Effector memory CD4-positive, alpha-beta T cell (primary cell): Measurements from ENCODE around the gene ATP11C.

ENCODE experiments used
- DNase-seq, 3 donors: peaks; one replicate each; pipeline ENCODE4 v3.0.0-alpha.2; 2020
- H3K27ac ChIP-seq: 2 replicates; pipeline ENCODE4 v1.7.0; 2013; ENCODE audit warnings: mild to moderate bottlenecking, low read length, moderate library complexity; ENCODE audit not compliant: insufficient read depth, poor library complexity, severe bottlenecking
- H3K27me3 ChIP-seq: replicated peaks from 2 replicates; pipeline ENCODE4 v1.7.0; 2013; ENCODE audit warnings: mild to moderate bottlenecking, low read length; ENCODE audit not compliant: insufficient read depth, control insufficient read depth, poor library complexity, severe bottlenecking
- H3K36me3 ChIP-seq: 2 replicates; pipeline ENCODE4 v1.7.0; 2013; ENCODE audit warnings: mild to moderate bottlenecking, low read length, moderate library complexity; ENCODE audit not compliant: control insufficient read depth, insufficient read depth
- H3K4me1 ChIP-seq: 2 replicates; pipeline ENCODE4 v1.7.0; 2013; ENCODE audit warnings: low read length, mild to moderate bottlenecking; ENCODE audit not compliant: control insufficient read depth, insufficient read depth, poor library complexity, severe bottlenecking
- H3K4me3 ChIP-seq: 2 replicates; pipeline ENCODE4 v1.7.0; 2013; ENCODE audit warnings: low read length, low read depth, mild to moderate bottlenecking; ENCODE audit not compliant: insufficient read depth, poor library complexity, severe bottlenecking
- H3K9me3 ChIP-seq: 2 replicates; pipeline ENCODE4 v1.7.0; 2013; ENCODE audit warnings: mild to moderate bottlenecking, low read length, moderate library complexity; ENCODE audit not compliant: control insufficient read depth

ATP11C gene

DNA sequence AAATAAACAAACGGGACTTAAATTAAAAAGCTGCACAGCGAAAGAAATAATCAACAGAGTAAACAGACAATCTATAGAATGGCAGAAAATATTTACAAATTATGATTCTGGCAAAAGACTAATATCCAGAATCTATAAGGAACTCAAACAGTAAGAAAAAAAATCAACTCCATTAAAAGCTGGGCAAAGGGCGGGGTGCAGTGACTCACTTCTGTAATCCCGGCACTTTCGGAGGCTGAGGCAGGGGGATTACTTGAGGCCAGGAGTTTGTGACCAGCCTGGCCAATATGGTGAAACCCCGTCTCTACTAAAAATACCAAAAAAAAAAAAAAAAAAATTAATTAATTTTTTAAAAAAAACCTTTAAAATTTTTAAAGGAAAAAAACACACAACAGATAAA, 109.0 kb downstream of the ATP11C start:
- Histone ChIP-seq H3K27me3 (no peaks in the 10 kb centered on the region), H3K27ac (no peak overlapping the region), H3K4me3 (no peak overlapping the region), H3K36me3 (no peaks in the 10 kb centered on the region), H3K4me1 (no peaks in the 10 kb centered on the region), H3K9me3 (no peaks in the 10 kb centered on the region)
- DNase-seq: no peak

DNA sequence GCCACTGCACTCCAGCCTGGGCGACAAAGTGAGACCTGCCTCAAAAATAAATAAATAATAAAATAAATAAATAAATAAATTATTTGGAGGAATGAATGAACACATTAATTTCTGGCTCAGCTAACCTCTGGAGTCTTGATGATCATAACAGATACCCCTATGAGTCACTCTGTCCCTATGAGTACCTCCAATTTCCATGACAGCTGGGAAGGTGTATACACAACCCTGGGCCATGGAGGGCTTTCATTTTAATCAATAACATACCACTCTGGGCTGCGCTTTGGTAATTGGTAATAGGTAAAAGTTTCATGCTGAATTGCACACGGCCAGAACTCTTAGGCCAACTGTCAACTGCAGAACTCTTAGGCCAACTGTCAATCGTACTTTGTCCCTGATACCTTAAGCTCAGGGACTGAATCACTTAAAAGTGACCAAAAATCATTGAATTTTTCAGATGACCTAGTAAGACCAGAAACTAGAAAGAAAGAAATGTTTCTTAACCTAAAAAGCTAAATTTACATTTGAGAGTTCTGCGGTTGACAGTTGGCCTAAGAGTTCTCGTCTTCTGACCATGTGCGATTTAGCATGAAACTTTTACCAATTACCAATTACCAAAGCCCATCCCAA, 112.4 kb downstream of the ATP11C start:
- peaks cover 4% of the 10 kb centered on the region for H3K4me1 ChIP-seq
- H3K36me3 ChIP-seq: no peaks in the 10 kb centered on the region
- DNase-seq: no peak
- H3K27me3 ChIP-seq: no peaks in the 10 kb centered on the region
- H3K4me3 ChIP-seq: no peak overlapping the region
- H3K9me3 ChIP-seq: no peaks in the 10 kb centered on the region
- no peak overlapping the region for H3K27ac ChIP-seq

DNA sequence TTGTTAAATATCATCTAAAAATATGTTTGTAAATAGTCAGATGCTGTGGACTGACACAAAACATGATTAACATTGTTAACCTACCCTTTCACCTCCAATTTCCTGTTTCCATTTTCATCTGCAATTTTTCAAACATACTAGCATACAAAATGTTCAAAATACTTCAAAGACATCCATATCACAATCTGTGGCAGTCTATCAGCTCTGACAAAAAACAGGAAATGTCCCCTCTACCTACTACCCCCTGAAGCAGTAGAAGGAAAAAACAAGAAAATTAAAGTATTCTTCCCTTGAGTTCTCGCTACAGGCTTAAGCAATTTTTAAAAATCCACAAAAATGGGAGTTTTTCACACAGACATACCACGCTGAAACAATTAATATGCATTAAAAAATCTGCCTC, 116.6 kb downstream of the ATP11C start:
- peaks cover 4% of the 10 kb centered on the region for H3K4me1 ChIP-seq
- no peak for DNase-seq
- H3K27me3 ChIP-seq: no peaks in the 10 kb centered on the region
- H3K4me3 ChIP-seq: no peak overlapping the region
- H3K9me3 ChIP-seq: no peaks in the 10 kb centered on the region
- H3K27ac ChIP-seq: no peak overlapping the region
- H3K36me3 ChIP-seq: no peaks in the 10 kb centered on the region

DNA sequence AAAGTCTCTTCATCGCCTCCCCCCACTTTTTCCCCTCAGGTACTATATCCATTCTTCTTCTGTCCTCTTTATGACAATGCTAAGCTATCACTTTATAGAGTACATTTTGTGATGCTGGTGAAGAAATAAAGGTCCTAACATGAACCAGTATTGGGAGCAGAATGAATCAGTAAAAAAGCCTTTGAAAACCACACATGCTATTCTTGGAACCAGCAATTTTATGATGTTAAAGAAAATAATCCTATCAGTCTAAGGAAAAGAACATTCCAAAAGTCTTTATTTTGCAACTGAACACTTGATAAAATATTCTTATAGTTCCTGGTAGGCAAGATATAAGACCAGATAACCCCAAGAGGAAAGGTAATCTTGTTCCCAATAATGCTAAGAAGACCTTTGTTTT, 117.1 kb downstream of the ATP11C start:
- no peaks in the 10 kb centered on the region for H3K27me3 ChIP-seq
- no peak overlapping the region for H3K27ac ChIP-seq
- no peaks in the 10 kb centered on the region for H3K9me3 ChIP-seq
- no peak overlapping the region for H3K4me3 ChIP-seq
- no peaks in the 10 kb centered on the region for H3K36me3 ChIP-seq
- peaks cover 4% of the 10 kb centered on the region for H3K4me1 ChIP-seq
- DNase-seq: no peak

DNA sequence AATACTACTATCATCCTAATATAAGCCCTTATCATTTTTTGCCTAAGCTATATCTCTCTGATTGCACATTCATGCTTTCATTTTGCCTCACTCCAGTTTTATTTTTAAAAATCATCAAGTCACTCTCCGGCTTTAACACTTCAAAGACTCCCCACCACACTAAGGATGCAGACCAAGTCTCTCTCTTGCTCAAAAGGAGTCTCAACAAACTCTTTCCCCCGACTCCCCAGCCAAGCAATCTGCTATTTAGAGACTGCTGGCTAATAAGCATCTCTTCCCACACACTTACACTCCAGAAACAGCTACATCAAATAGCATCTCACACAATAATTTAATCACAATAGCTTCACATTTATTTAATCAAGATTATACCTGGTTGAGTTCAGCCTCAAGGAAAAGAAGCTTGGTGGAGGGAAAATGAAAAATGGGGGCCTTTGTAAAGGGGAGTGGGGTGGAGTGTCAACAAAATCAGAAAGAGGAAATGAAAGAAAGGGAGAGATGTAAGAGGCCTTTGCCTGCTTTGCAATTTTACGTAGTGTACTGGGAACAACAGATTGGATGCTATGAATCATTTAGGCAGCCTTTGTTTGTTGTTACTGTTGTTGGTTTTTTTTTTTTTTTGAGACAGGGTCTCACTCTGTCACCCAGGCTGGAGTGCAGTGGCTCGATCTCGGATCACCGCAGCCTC, 120.8 kb downstream of the ATP11C start:
- peaks cover 3% of the 10 kb centered on the region for H3K4me1 ChIP-seq
- DNase-seq: no peak
- no peaks in the 10 kb centered on the region for H3K27me3 ChIP-seq
- no peak overlapping the region for H3K4me3 ChIP-seq
- H3K27ac ChIP-seq: no peak overlapping the region
- H3K36me3 ChIP-seq: no peaks in the 10 kb centered on the region
- H3K9me3 ChIP-seq: no peaks in the 10 kb centered on the region

DNA sequence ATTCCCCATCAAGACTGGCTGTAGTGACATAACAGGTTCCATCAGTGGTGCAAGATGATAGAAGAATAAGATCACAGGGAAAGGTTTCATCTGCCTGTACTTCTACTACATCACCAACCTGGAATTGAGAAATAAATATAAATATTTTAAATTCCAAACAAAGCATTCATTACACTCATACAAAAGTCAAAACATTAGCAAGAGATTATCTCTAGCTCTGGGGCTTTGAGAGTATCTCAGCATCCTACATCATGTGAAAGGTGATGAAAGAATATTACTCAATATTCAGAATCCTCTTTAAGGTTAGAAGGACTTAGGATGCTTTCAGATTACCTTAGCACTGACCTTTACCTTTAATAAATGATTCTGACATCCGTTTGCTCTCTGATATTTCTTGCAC, 128.4 kb downstream of the ATP11C start:
- Histone ChIP-seq H3K4me1 (no peaks in the 10 kb centered on the region), H3K4me3 (no peak overlapping the region), H3K27ac (no peak overlapping the region), H3K27me3 (no peaks in the 10 kb centered on the region), H3K36me3 (peaks cover 10% of the 10 kb centered on the region), H3K9me3 (no peaks in the 10 kb centered on the region)
- DNase-seq: no peak

DNA sequence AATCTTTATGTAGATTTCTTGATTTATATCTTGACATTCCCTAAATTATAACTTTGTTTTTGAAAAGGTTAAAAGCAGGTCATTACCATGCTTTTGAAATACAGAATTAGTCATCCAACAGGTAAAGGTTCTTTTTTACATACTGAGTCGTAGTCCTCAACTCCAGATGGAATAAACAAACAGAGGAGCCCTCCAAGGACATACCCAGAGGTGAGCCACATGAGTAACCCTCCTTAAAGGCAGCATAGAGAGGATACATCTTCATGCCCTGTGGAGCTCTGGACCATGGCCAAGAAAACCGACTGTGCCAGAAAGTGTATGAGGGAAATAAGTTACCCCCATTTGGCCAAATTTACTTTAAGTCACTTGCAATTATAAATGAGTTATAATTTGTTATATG, 129.6 kb downstream of the ATP11C start:
- H3K36me3 ChIP-seq: peaks cover 10% of the 10 kb centered on the region
- H3K27me3 ChIP-seq: no peaks in the 10 kb centered on the region
- H3K9me3 ChIP-seq: no peaks in the 10 kb centered on the region
- no peak overlapping the region for H3K4me3 ChIP-seq
- H3K27ac ChIP-seq: no peak overlapping the region
- H3K4me1 ChIP-seq: no peaks in the 10 kb centered on the region
- DNase-seq: no peak

DNA sequence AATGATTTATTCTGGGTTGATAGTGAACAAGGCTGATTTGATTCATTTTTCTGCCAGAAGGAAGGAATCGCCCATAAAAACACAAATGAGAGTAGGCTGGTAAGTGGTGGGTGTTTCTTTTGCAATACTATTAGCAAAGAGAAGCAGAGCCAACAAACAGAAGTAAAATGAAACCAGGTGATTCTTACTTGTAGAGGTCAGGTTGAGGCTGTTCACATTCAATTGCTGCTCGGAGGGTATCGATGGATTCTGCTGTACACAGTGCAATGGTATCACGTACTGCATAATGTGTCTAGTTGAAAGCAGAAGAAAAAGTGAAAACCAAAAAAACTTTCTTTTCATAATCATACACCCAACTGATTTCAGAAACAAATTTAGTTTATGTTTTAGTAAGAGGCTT, 130.8 kb downstream of the ATP11C start:
- Histone ChIP-seq H3K36me3 (peaks cover 10% of the 10 kb centered on the region), H3K27me3 (no peaks in the 10 kb centered on the region), H3K4me3 (no peak overlapping the region), H3K27ac (no peak overlapping the region), H3K4me1 (no peaks in the 10 kb centered on the region), H3K9me3 (no peaks in the 10 kb centered on the region)
- no peak for DNase-seq

DNA sequence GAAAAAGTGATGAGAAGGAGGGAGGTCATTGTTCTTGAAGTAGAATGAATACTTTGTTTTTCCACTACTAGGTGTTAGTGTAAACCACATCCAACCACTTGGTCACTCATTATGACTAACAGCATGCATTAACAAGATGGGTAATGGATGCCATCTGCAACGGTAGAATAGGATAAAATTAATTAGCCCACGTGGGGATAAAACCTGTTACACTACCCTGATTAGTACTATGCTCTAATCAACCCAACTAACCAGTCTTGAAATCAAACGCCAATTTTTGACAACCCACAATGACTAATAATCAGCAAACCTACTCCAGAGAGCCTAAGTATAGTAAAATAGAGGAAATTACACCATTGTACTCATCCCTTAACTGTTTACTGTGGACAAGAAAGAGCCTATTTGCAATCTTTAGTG, 131.4 kb downstream of the ATP11C start:
- Histone ChIP-seq H3K27me3 (no peaks in the 10 kb centered on the region), H3K9me3 (no peaks in the 10 kb centered on the region), H3K27ac (no peak overlapping the region), H3K4me1 (no peaks in the 10 kb centered on the region), H3K36me3 (peaks cover 10% of the 10 kb centered on the region), H3K4me3 (no peak overlapping the region)
- no peak for DNase-seq

DNA sequence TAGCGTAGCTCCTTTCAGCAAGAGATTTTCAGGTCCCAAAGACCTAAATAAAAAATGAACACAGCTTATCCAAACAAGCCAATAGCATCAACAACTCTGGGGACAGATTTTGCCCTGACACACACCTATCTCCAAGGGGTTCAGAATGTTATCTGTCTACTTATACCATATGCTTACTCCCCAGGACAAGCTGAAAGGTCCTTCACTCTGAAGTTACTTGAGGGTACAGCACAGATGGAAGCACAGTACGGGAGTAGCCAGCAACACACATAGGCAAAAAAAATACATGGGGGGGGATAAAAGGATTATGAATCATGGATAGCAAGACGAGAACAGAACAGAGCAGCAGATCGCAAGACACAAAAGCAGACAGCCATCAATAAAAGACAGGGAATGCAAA, 134.2 kb downstream of the ATP11C start:
- Histone ChIP-seq H3K9me3 (no peaks in the 10 kb centered on the region), H3K27ac (no peak overlapping the region), H3K4me3 (no peak overlapping the region), H3K27me3 (no peaks in the 10 kb centered on the region), H3K4me1 (no peaks in the 10 kb centered on the region), H3K36me3 (peaks cover 10% of the 10 kb centered on the region)
- DNase-seq: no peak
